Measurements from ENCODE around the gene FAM171A1.
"Not testable (repeated sequence)": the region's sequence is repeated elsewhere in the genome, so short reads cannot be mapped to it uniquely, and the experiment has no call there.

The FAM171A1 gene

GRCh38 chr10:15411010-15411409, 39.9 kb upstream of the FAM171A1 start:
- Histone ChIP-seq H3K9ac (no peak overlapping the region), H3K4me1 (ENCODE audit: low read depth, poor library complexity, severe bottlenecking) (no peaks in the 10 kb centered on the region), H2AFZ (ENCODE audit: low read depth) (no peak overlapping the region), H4K20me1 (ENCODE audit: insufficient read depth) (no peaks in the 10 kb centered on the region), H3K79me2 (ENCODE audit: insufficient read depth, low read depth) (no peaks in the 10 kb centered on the region), H3K4me2 (no peak overlapping the region), H3K27ac (no peak overlapping the region), H3K36me3 (ENCODE audit: insufficient read depth) (no peaks in the 10 kb centered on the region), H3K27me3 (ENCODE audit: insufficient read depth, low read depth) (no peaks in the 10 kb centered on the region), H3K4me3 (IDR thresholded peaks at IDR 0.05; ENCODE audit: insufficient read depth, low read depth, low read length) (no peak overlapping the region)
- TF ChIP-seq CTCF (conservative IDR thresholded peaks at IDR 0.05; ENCODE audit: low read depth, low read length): no peak

GRCh38 chr10:15409350-15409749, 38.3 kb upstream of the FAM171A1 start:
- H4K20me1 ChIP-seq (ENCODE audit: insufficient read depth); H3K4me3 ChIP-seq (IDR thresholded peaks at IDR 0.05; ENCODE audit: insufficient read depth, low read depth, low read length); H3K4me1 ChIP-seq (ENCODE audit: low read depth, poor library complexity, severe bottlenecking); H3K27ac ChIP-seq; H2AFZ ChIP-seq (ENCODE audit: low read depth); H3K9ac ChIP-seq; H3K36me3 ChIP-seq (ENCODE audit: insufficient read depth); H3K4me2 ChIP-seq; H3K27me3 ChIP-seq (ENCODE audit: insufficient read depth, low read depth); H3K79me2 ChIP-seq (ENCODE audit: insufficient read depth, low read depth): not testable (repeated sequence)

- H4K20me1 ChIP-seq (ENCODE audit: insufficient read depth): no peaks in the 10 kb centered on the region
- H3K36me3 ChIP-seq (ENCODE audit: insufficient read depth): no peaks in the 10 kb centered on the region
- TF ChIP-seq CTCF (conservative IDR thresholded peaks at IDR 0.05; ENCODE audit: low read depth, low read length): no peak
- H3K4me3 ChIP-seq (IDR thresholded peaks at IDR 0.05; ENCODE audit: insufficient read depth, low read depth, low read length): no peak overlapping the region
- H2AFZ ChIP-seq (ENCODE audit: low read depth): no peak overlapping the region
- no peaks in the 10 kb centered on the region for H3K27me3 ChIP-seq (ENCODE audit: insufficient read depth, low read depth)
- no peaks in the 10 kb centered on the region for H3K79me2 ChIP-seq (ENCODE audit: insufficient read depth, low read depth)
- no peak overlapping the region for H3K9ac ChIP-seq
- H3K4me1 ChIP-seq (ENCODE audit: low read depth, poor library complexity, severe bottlenecking): no peaks in the 10 kb centered on the region
- H3K4me2 ChIP-seq: no peak overlapping the region
- no peak overlapping the region for H3K27ac ChIP-seq
These were observed 37.5 kb upstream of the FAM171A1 start for GRCh38 chr10:15408557-15408956.

- H3K9ac ChIP-seq: no peak overlapping the region
- H3K27ac ChIP-seq: no peak overlapping the region
- no peaks in the 10 kb centered on the region for H3K27me3 ChIP-seq (ENCODE audit: insufficient read depth, low read depth)
- H3K4me3 ChIP-seq (IDR thresholded peaks at IDR 0.05; ENCODE audit: insufficient read depth, low read depth, low read length): no peak overlapping the region
- no peaks in the 10 kb centered on the region for H3K79me2 ChIP-seq (ENCODE audit: insufficient read depth, low read depth)
- no peak overlapping the region for H3K4me2 ChIP-seq
- H3K4me1 ChIP-seq (ENCODE audit: low read depth, poor library complexity, severe bottlenecking): no peaks in the 10 kb centered on the region
- H2AFZ ChIP-seq (ENCODE audit: low read depth): no peak overlapping the region
- no peaks in the 10 kb centered on the region for H3K36me3 ChIP-seq (ENCODE audit: insufficient read depth)
- no peaks in the 10 kb centered on the region for H4K20me1 ChIP-seq (ENCODE audit: insufficient read depth)
- TF ChIP-seq CTCF (conservative IDR thresholded peaks at IDR 0.05; ENCODE audit: low read depth, low read length): no peak
These were observed 34.2 kb upstream of the FAM171A1 start for GRCh38 chr10:15405319-15405718.

- H3K4me2 ChIP-seq: no peak overlapping the region
- H3K36me3 ChIP-seq (ENCODE audit: insufficient read depth): no peaks in the 10 kb centered on the region
- no peak overlapping the region for H3K4me3 ChIP-seq (IDR thresholded peaks at IDR 0.05; ENCODE audit: insufficient read depth, low read depth, low read length)
- H4K20me1 ChIP-seq (ENCODE audit: insufficient read depth): no peaks in the 10 kb centered on the region
- TF ChIP-seq CTCF (conservative IDR thresholded peaks at IDR 0.05; ENCODE audit: low read depth, low read length): no peak
- H2AFZ ChIP-seq (ENCODE audit: low read depth): no peak overlapping the region
- no peaks in the 10 kb centered on the region for H3K27me3 ChIP-seq (ENCODE audit: insufficient read depth, low read depth)
- no peak overlapping the region for H3K27ac ChIP-seq
- no peaks in the 10 kb centered on the region for H3K79me2 ChIP-seq (ENCODE audit: insufficient read depth, low read depth)
- H3K4me1 ChIP-seq (ENCODE audit: low read depth, poor library complexity, severe bottlenecking): no peaks in the 10 kb centered on the region
- no peak overlapping the region for H3K9ac ChIP-seq
These were observed 30.3 kb upstream of the FAM171A1 start for GRCh38 chr10:15401382-15401781.

GRCh38 chr10:15400461-15400860, 29.4 kb upstream of the FAM171A1 start:
- H3K4me3 ChIP-seq (IDR thresholded peaks at IDR 0.05; ENCODE audit: insufficient read depth, low read depth, low read length); H3K36me3 ChIP-seq (ENCODE audit: insufficient read depth): not testable (repeated sequence)

More at GRCh38 chr10:15400461-15400860, 29.4 kb upstream of the FAM171A1 start:
- H4K20me1 ChIP-seq (ENCODE audit: insufficient read depth); H2AFZ ChIP-seq (ENCODE audit: low read depth); H3K27me3 ChIP-seq (ENCODE audit: insufficient read depth, low read depth); H3K79me2 ChIP-seq (ENCODE audit: insufficient read depth, low read depth); H3K27ac ChIP-seq; H3K4me1 ChIP-seq (ENCODE audit: low read depth, poor library complexity, severe bottlenecking); H3K4me2 ChIP-seq; H3K9ac ChIP-seq: not testable (repeated sequence)

All from KMS-11 (cell line).